ENCODE measurements around the gene AMOTL1. TPM values are rescaled to one million over a fixed set of nuclear protein-coding genes. Genes with fewer than 3 reads are reported as not detected.

The AMOTL1 gene
- total and polyA plus RNA-seq, 12 donors = 3.0 to 26.7 (median 19.5) TPM

DNA sequence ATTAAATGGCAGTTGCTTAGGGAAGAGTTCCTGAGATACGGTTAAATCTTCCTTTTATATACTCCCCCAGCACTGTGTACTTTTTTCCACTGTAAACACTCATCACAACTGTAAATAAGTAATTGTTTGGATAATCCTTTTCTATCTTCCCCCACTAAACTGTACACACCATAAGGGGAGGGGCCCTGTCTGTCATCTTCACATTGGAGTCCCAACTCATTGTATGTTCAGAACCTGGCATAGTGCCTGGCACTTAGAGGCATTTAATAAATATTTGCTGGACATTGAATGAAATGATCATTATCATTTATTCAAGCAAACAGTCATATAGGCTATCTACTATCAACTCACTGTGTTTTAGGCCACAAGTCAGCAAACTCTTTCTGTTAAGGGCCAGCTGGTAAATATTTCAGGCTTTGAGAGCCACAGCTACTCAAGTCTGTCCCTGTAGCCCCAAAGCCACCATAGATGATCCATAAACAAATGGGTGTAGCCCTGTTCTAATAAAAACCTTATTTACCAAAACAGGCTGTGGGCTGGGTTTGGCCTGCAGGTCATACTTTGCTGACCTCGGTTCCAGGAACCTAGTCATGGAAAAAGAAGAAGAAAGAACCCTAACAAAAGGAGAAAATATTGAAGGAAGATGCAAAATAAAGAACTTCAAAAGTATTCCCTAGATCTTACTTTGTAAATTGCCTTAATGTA, 70.0 kb downstream of the AMOTL1 start:
- TF ChIP-seq POLR2A (IDR thresholded peaks at IDR 0.05) = no peak
- TF ChIP-seq CTCF (IDR thresholded peaks at IDR 0.05) = no peak
- DNase-seq = no peak
- 78 to 89% (median 85%) methylated on average over 2 of the region's 2 CpGs for WGBS, 4 donors
- Histone ChIP-seq H3K36me3 (replicated peaks in 1 of 2) (no peaks in the 10 kb centered on the region), H3K27me3 (no peaks in the 10 kb centered on the region), H3K9me3 (replicated peaks in 1 of 3) (no peaks in the 10 kb centered on the region), H3K27ac (no peak overlapping the region), H3K4me1 (replicated peaks in 1 of 2) (peaks cover 0 to 4% of the 10 kb centered on the region in 2 donors), H3K4me3 (no peak overlapping the region)
- intact Hi-C loops (cut with DNase I) = no loop called here

GRCh38 chr11:94840209-94840608, 72.1 kb downstream of the AMOTL1 start:
- Histone ChIP-seq H3K4me1 (replicated peaks in 1 of 2) (peaks cover 0 to 4% of the 10 kb centered on the region in 2 donors), H3K36me3 (replicated peaks in 1 of 2) (no peaks in the 10 kb centered on the region), H3K27ac (no peak overlapping the region), H3K9me3 (replicated peaks in 1 of 3) (no peaks in the 10 kb centered on the region), H3K4me3 (no peak overlapping the region), H3K27me3 (no peaks in the 10 kb centered on the region)
- 66 to 79% (median 75%) methylated on average over 4 of the region's 4 CpGs for WGBS, 4 donors
- no peak for TF ChIP-seq POLR2A (IDR thresholded peaks at IDR 0.05)
- no peak for TF ChIP-seq CTCF (IDR thresholded peaks at IDR 0.05)
- intact Hi-C loops (cut with DNase I) = no loop called here
- DNase-seq = no peak

GRCh38 chr11:94844031-94844430, 75.9 kb downstream of the AMOTL1 start:
- DNase-seq = no peak
- intact Hi-C loops (cut with DNase I) = no loop called here
- Histone ChIP-seq H3K4me3 (no peak overlapping the region), H3K9me3 (replicated peaks in 1 of 3) (no peaks in the 10 kb centered on the region), H3K27ac (no peak overlapping the region), H3K36me3 (replicated peaks in 1 of 2) (no peaks in the 10 kb centered on the region), H3K27me3 (no peaks in the 10 kb centered on the region), H3K4me1 (replicated peaks in 1 of 2) (no peaks in the 10 kb centered on the region)
- TF ChIP-seq POLR2A (IDR thresholded peaks at IDR 0.05) (no peak), CTCF (IDR thresholded peaks at IDR 0.05) (no peak)

- no peak for DNase-seq
- 71 to 79% (median 73%) methylated on average over 3 of the region's 3 CpGs for WGBS, 4 donors
- Histone ChIP-seq H3K36me3 (replicated peaks in 1 of 2) (no peaks in the 10 kb centered on the region), H3K9me3 (replicated peaks in 1 of 3) (no peaks in the 10 kb centered on the region), H3K27ac (no peak overlapping the region), H3K4me1 (replicated peaks in 1 of 2) (no peaks in the 10 kb centered on the region), H3K4me3 (no peak overlapping the region), H3K27me3 (no peaks in the 10 kb centered on the region)
- TF ChIP-seq CTCF (IDR thresholded peaks at IDR 0.05) = no peak
- no peak for TF ChIP-seq POLR2A (IDR thresholded peaks at IDR 0.05)
- intact Hi-C loops (cut with DNase I) = no loop called here
These were observed 77.5 kb downstream of the AMOTL1 start for GRCh38 chr11:94845622-94846021.

All from adrenal gland (tissue), 12 donors.